ENCODE results near the gene SETBP1. TPM values are rescaled to one million over a fixed set of nuclear protein-coding genes. Genes with fewer than 3 reads are reported as not detected.
A peak's percentile ranks its signal among the peaks of the same experiment; 100 is the strongest.

SETBP1 gene
- total and polyA plus RNA-seq, 2 of the 13 experiments (the other 11 are each of a cell fraction or from before 2014, with no cell fraction given) = 0.18 to 0.65 TPM

DNA sequence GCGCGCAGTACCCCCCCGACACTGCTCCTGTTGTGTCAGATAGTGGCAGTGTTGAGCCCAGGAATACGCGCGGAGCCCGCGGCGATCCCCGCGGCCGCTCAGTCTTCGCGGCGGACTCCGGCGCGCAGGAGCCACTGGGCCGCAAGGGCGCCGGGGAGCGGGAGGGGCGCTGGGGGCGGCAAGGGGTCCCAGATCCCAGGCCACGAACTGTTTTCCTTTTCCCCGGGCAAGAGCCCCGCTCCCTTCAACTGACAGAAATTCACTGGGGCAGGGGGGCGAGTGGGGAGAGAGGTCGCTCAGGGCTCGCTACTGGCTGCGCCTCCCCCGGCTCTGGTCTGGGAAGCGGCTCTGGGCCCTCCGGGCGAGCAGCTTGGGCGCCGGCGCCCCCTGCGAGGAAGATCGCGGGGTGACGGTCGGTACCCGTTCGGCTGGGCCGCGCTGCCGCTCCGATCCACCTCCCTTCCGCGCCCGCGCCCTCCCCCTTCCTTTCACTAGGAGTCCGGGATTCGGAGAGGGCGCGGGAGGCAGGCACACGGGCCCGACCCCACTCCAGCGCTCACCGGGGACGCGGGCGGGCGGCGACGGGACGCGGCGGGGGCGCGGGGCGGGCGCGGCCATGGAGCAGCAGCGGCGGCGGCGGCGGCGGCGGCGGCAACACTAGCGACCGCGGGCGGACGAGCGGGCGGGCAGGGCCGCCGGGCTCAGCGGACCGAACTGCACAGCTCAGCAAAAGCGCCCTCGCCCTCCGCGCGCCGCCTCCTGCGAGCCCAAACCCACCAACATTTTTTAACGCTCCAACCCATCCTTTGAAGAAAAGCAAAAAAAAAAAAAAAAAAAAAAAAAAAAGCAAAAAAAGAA is 1.4 kb upstream of the SETBP1 start (continued):
- TF ChIP-seq, protein P1, sequence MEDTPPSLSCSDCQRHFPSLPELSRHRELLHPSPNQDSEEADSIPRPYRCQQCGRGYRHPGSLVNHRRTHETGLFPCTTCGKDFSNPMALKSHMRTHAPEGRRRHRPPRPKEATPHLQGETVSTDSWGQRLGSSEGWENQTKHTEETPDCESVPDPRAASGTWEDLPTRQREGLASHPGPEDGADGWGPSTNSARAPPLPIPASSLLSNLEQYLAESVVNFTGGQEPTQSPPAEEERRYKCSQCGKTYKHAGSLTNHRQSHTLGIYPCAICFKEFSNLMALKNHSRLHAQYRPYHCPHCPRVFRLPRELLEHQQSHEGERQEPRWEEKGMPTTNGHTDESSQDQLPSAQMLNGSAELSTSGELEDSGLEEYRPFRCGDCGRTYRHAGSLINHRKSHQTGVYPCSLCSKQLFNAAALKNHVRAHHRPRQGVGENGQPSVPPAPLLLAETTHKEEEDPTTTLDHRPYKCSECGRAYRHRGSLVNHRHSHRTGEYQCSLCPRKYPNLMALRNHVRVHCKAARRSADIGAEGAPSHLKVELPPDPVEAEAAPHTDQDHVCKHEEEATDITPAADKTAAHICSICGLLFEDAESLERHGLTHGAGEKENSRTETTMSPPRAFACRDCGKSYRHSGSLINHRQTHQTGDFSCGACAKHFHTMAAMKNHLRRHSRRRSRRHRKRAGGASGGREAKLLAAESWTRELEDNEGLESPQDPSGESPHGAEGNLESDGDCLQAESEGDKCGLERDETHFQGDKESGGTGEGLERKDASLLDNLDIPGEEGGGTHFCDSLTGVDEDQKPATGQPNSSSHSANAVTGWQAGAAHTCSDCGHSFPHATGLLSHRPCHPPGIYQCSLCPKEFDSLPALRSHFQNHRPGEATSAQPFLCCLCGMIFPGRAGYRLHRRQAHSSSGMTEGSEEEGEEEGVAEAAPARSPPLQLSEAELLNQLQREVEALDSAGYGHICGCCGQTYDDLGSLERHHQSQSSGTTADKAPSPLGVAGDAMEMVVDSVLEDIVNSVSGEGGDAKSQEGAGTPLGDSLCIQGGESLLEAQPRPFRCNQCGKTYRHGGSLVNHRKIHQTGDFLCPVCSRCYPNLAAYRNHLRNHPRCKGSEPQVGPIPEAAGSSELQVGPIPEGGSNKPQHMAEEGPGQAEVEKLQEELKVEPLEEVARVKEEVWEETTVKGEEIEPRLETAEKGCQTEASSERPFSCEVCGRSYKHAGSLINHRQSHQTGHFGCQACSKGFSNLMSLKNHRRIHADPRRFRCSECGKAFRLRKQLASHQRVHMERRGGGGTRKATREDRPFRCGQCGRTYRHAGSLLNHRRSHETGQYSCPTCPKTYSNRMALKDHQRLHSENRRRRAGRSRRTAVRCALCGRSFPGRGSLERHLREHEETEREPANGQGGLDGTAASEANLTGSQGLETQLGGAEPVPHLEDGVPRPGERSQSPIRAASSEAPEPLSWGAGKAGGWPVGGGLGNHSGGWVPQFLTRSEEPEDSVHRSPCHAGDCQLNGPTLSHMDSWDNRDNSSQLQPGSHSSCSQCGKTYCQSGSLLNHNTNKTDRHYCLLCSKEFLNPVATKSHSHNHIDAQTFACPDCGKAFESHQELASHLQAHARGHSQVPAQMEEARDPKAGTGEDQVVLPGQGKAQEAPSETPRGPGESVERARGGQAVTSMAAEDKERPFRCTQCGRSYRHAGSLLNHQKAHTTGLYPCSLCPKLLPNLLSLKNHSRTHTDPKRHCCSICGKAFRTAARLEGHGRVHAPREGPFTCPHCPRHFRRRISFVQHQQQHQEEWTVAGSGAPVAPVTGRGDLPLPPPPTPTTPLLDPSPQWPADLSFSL (CRISPR knock-in tag; IDR thresholded peaks at IDR 0.05) = no peak
- TF ChIP-seq, protein P2, sequence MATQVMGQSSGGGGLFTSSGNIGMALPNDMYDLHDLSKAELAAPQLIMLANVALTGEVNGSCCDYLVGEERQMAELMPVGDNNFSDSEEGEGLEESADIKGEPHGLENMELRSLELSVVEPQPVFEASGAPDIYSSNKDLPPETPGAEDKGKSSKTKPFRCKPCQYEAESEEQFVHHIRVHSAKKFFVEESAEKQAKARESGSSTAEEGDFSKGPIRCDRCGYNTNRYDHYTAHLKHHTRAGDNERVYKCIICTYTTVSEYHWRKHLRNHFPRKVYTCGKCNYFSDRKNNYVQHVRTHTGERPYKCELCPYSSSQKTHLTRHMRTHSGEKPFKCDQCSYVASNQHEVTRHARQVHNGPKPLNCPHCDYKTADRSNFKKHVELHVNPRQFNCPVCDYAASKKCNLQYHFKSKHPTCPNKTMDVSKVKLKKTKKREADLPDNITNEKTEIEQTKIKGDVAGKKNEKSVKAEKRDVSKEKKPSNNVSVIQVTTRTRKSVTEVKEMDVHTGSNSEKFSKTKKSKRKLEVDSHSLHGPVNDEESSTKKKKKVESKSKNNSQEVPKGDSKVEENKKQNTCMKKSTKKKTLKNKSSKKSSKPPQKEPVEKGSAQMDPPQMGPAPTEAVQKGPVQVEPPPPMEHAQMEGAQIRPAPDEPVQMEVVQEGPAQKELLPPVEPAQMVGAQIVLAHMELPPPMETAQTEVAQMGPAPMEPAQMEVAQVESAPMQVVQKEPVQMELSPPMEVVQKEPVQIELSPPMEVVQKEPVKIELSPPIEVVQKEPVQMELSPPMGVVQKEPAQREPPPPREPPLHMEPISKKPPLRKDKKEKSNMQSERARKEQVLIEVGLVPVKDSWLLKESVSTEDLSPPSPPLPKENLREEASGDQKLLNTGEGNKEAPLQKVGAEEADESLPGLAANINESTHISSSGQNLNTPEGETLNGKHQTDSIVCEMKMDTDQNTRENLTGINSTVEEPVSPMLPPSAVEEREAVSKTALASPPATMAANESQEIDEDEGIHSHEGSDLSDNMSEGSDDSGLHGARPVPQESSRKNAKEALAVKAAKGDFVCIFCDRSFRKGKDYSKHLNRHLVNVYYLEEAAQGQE (IDR thresholded peaks at IDR 0.05; ENCODE audit: borderline replicate concordance in 1 of 2, low read depth in 1 of 2, low read length in 2 of 2) = peak in 1 of 2 experiments; percentile 22; a peak in 1 of 4 replicates
- TF ChIP-seq PHF5A (CRISPR knock-in tag; IDR thresholded peaks at IDR 0.05; ENCODE audit: low read depth, unreplicated experiment) (no peak), ZFP82 (CRISPR knock-in tag; IDR thresholded peaks at IDR 0.05; ENCODE audit: borderline replicate concordance) (no peak), MIER3 (CRISPR knock-in tag; IDR thresholded peaks at IDR 0.05; ENCODE audit: borderline replicate concordance) (no peak), MED1 (CRISPR knock-in tag; IDR thresholded peaks at IDR 0.05) (peak; percentile 51; the same call in 1 of the 2 replicates), ZFP90 (CRISPR knock-in tag; IDR thresholded peaks at IDR 0.05; ENCODE audit: borderline replicate concordance) (no peak)
- TF ChIP-seq, protein P3, sequence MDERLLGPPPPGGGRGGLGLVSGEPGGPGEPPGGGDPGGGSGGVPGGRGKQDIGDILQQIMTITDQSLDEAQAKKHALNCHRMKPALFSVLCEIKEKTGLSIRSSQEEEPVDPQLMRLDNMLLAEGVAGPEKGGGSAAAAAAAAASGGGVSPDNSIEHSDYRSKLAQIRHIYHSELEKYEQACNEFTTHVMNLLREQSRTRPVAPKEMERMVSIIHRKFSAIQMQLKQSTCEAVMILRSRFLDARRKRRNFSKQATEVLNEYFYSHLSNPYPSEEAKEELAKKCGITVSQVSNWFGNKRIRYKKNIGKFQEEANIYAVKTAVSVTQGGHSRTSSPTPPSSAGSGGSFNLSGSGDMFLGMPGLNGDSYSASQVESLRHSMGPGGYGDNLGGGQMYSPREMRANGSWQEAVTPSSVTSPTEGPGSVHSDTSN (CRISPR knock-in tag; IDR thresholded peaks at IDR 0.05) = no peak
- TF ChIP-seq, protein P4, sequence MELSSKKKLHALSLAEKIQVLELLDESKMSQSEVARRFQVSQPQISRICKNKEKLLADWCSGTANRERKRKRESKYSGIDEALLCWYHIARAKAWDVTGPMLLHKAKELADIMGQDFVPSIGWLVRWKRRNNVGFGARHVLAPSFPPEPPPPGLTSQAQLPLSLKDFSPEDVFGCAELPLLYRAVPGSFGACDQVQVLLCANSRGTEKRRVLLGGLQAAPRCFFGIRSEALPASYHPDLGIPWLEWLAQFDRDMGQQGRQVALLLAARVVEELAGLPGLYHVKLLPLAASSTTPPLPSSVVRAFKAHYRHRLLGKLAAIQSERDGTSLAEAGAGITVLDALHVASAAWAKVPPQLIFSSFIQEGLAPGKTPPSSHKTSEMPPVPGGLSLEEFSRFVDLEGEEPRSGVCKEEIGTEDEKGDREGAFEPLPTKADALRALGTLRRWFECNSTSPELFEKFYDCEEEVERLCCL (CRISPR knock-in tag; IDR thresholded peaks at IDR 0.05; ENCODE audit: borderline replicate concordance) = no peak
- TF ChIP-seq, protein P5, sequence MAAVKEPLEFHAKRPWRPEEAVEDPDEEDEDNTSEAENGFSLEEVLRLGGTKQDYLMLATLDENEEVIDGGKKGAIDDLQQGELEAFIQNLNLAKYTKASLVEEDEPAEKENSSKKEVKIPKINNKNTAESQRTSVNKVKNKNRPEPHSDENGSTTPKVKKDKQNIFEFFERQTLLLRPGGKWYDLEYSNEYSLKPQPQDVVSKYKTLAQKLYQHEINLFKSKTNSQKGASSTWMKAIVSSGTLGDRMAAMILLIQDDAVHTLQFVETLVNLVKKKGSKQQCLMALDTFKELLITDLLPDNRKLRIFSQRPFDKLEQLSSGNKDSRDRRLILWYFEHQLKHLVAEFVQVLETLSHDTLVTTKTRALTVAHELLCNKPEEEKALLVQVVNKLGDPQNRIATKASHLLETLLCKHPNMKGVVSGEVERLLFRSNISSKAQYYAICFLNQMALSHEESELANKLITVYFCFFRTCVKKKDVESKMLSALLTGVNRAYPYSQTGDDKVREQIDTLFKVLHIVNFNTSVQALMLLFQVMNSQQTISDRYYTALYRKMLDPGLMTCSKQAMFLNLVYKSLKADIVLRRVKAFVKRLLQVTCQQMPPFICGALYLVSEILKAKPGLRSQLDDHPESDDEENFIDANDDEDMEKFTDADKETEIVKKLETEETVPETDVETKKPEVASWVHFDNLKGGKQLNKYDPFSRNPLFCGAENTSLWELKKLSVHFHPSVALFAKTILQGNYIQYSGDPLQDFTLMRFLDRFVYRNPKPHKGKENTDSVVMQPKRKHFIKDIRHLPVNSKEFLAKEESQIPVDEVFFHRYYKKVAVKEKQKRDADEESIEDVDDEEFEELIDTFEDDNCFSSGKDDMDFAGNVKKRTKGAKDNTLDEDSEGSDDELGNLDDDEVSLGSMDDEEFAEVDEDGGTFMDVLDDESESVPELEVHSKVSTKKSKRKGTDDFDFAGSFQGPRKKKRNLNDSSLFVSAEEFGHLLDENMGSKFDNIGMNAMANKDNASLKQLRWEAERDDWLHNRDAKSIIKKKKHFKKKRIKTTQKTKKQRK (IDR thresholded peaks at IDR 0.05; ENCODE audit: low read length) = no peak
